GM21367 (cell line): Measurements from ENCODE around the gene JAM2.
"Not testable (repeated sequence)": the region's sequence is repeated elsewhere in the genome, so short reads cannot be mapped to it uniquely, and the experiment has no call there.

Source experiments
- ATAC-seq: cut with Tn5 transposase; IDR thresholded peaks from one replicate; pipeline ENCODE4 v1.9.1; 2021; ENCODE audit not compliant: unreplicated experiment

Gene JAM2

GRCh38 chr21:25643486-25643885 lies 4.4 kb downstream of the JAM2 start:
- ATAC-seq, result no peak

- ATAC-seq, result no peak
These were observed 7.4 kb downstream of the JAM2 start for GRCh38 chr21:25646474-25646873.

DNA sequence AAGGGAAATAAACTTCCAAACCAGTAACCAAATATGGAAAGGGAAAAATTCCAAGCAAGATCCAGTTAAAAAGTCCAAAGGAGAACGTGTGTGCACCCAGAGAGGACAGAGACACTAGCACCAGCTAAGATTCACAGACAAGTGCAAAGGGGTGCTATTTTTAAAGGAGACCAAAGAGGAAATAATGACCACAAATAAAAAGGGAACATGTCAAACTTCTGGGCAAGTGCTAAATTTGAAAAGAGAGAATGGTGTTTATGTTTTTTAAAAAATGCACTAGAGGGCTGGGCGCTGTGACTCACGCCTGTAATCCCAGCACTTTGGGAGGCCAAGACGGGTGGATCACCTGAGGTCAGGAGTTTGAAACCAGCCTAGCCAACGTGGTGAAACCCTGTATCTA lies 8.6 kb downstream of the JAM2 start:
- ATAC-seq, result no peak

- no peak for ATAC-seq
These were observed 10.1 kb downstream of the JAM2 start for GRCh38 chr21:25649146-25649545.

DNA sequence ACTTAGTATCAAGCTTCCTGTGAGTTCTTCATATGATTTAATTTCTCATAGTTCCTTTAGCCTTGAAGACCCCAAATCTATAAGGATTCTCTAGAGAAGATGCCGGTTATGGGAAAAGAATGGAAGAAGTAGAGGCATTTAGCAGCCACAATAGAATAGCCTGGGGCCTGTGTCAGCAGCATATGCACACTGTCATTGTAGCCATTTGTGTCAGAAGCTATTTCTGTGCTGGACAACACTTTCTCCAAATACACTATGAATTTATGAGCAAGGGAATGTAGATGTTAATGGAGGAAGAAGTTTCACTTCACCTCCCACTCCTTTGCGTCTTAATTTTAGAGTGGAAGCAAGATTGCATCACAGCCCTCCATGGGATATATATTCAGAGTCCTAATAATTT lies 17.4 kb downstream of the JAM2 start:
- no peak for ATAC-seq

DNA sequence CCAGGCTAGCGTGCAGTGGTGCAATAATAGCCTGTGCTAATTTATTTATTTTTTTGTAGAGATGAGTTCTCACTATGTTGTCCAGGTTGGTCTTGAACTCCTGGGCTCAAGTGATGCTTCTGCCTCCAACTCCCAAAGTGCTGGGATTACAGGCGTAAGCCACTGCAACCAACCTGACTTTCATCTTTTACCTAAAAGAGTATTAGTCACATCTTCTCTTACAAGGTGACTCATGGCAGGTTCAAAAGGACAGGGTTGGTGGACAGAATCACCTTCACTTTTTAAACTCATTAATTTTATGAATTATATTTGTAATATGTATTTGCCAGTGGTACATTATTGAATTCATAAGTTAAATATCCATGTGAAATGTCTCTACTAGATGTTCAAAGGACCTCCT lies 18.1 kb downstream of the JAM2 start:
- ATAC-seq, result no peak

DNA sequence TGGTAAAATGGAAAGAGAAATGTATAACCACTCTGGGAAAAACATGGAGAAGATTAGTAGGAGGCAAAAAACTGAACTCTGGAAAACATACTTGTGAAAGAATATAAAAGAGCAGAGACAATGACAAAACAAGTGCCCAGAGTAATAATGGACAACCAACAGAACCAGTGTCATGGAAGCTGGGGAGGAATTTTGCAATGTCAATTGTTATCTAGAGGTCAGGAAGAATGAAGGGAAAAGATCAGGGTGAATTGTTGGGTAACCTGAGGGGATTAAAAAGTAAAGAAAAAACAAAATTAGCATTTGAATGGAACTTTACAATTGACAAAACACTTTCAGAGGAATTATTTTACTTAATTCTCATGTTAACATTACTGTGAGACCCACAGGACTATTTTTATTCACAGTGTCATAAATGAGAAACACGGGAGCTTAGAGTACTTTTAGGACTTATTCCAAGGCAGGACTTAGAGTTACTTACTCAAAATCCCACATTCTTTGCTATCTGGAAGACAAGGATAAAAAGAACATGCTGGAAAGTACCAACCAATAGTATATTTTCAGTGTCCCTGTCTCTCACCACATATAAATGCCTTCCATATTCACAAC lies 19.5 kb downstream of the JAM2 start:
- no peak for ATAC-seq

- no peak for ATAC-seq
These were observed 21.2 kb downstream of the JAM2 start for GRCh38 chr21:25660233-25660632.

DNA sequence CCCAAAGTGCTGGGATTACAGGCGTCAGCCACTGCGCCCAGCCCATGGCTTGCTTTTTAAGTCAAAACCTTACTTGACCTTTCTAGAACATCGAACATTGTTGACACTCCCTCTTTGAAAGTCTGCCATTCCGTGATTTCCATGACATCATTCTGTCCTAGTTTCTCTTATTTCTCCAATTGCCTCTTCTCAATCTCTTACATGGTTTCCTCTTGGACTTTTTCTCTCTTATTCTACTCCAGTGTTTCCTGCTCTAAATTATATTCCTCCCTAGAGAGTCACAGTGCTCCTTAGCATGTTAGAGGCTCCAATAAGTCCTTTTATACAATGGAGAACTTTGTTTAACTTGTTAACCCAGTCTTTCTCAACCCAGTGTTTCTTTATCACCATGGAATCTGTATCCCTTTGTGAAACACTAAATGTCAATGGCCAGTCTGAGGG lies 25.5 kb downstream of the JAM2 start:
- ATAC-seq, result no peak

DNA sequence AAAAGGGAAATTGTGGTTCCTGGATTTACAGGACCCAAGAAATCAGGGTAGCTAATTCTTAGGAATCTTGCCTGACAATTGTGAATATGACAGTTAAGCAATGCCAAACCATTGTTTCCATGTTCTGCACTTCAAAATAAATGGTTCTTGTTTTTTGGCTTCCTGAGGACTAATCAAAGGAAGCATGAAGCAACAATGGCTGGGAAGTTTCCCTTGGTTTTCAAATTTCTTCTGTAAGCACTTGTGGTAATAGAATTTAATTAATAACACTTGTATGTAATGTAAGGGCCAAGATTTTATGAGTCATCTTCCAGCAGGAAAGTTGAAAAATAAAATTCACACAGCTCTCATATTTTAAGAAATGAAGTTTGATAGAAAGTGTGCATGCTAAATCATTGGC lies 31.7 kb downstream of the JAM2 start:
- ATAC-seq, result no peak

DNA sequence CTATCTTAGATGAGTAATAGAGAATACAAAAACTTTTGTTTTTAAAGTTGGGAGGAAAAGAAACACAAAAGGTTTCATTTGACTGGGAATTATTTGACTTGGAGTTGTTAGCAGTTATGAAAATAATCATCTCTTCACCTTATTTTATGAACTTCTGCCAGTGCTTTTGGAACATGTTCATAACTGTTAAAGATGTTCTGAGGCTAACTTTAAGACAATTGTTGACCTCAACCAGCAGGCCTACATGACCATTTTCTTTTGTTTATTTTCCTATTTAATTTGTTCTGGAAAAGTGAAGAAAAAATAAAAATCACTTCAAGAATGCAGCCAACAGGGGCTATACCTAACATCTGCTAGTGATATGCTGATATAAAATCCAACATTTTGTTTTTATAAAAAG lies 37.4 kb downstream of the JAM2 start:
- ATAC-seq, result no peak

- no peak for ATAC-seq
These were observed 43.3 kb downstream of the JAM2 start for GRCh38 chr21:25682382-25682781.

- no peak for ATAC-seq
These were observed 48.7 kb downstream of the JAM2 start for GRCh38 chr21:25687787-25688186.

DNA sequence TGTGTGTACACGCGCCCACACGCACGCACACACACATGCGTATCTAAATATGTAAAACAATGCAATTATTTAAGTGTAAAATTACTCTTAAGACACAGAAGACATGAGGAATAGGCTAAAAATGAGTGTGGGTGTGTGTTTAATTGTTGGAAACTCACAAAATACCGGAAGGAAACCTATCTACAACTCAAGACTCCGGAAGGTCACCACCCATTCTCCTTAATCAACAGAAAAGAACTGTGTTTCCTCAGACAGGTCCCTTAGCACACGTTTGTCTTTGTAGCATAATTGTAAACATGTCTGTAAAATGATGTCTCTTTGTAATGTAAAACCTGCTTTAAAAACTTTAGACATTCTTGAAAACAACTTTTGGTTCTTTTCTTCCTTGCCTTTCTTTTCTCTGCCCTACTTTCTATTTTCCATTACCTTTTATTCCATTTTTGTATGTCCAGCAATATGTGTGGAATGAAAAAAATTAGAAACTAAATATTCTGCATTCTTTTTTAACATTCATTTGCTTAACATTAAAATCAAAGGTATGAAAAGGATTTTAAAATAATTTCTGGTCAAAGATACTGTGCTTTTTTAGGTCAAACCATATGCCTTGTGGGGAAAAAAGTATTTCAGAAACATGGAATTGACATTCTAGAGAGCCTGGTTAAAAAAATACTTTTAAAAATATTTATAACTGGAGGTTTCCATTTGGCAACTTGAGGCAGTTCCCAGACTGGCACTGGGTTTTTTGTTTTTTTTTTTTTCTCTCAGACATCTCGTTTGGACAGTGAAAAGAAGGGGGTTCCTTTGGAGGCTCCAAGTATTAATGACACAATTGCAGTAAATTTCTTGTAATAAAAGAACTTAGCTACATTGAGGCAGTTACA lies 49.5 kb downstream of the JAM2 start:
- ATAC-seq, result no peak

DNA sequence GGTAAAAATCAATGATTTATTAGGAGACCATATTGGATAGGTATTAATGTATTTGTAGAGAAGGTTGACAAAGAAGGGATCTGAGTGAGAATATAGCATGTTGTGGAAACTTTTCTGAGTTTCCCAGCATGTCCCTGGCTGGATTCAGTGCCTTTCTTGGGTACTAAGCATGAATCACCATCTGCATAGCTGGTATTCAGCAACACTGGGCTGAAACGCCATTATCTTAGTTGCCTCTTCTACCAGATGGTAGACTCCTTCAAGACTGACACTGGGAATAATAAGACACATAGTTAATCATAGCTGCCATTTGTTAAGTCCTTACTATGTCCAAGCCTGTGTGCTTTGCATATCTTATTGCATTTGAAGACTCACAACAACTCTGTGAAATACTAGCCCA lies 50.2 kb downstream of the JAM2 start:
- ATAC-seq, result no peak

- no peak for ATAC-seq
These were observed 52.9 kb downstream of the JAM2 start for GRCh38 chr21:25691976-25692375.

DNA sequence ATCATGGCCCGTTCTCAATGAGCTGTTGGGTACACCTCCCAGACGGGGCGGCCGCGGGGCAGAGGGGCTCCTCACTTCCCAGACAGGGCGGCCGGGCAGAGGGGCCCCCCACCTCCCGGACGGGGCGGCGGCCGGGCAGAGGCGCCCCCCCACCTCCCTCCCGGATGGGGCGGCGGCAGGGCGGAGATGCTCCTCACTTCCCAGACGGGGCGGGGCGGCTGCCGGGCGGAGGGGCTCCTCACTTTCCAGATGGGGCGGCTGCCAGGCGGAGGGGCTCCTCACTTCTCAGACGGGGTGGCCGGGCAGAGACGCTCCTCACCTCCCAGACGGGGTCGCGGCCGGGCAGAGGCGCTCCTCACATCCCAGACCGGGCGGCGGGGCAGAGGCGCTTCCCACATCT lies 56.4 kb downstream of the JAM2 start:
- ATAC-seq, result not testable (repeated sequence)

DNA sequence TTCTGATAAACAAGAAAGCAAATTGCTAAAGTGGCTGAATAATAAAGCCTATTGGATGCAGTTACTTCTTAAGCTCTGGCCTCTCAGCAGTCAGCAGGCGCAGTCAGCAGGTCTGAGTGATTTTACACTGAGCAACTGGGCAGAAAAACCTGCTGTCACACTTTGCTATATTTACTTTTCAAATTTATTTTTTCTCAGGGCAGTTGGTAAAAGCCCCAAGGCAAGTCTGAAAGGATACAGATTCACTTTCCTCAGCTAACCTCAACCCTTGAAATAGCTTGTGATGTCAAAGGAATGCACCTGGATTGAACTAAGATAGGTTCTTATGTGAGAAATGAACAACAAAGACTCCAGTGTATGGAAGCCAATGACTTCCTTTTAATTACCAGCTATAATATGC lies 61.7 kb downstream of the JAM2 start:
- ATAC-seq, result no peak

GRCh38 chr21:25701529-25701928 lies 62.5 kb downstream of the JAM2 start:
- no peak for ATAC-seq

- no peak for ATAC-seq
These were observed 69.5 kb downstream of the JAM2 start for GRCh38 chr21:25708467-25709065.

DNA sequence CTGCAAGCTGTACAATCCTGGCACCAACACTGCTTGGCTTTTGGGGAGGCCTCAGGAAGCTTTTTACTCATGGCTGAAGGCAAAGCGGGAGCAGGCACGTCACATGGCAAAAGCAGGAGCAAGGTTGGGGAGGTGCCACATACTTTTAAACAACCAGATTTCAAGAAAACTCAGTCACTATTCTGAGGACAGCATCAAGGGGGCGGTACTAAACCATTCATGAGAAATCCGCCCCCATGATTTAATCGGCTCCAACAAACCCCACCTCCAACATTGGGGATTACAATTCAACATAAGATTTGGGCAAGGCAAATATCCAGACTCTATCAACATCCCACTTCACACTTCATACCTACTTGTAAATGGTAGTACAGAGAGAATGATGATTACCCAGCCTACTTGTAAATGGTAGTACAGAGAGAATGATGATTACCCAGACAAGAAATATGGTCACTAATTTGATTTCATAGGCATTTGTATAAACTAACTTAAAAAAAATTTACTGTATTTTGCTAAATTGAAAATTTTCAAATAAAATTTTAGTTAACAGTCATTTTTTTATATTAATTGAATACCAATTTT lies 70.7 kb downstream of the JAM2 start:
- no peak for ATAC-seq

GRCh38 chr21:25710550-25710949 lies 71.5 kb downstream of the JAM2 start:
- ATAC-seq, result no peak
